ENCODE data around the gene TUBGCP6. TPM values are rescaled to one million over a fixed set of nuclear protein-coding genes. Genes with fewer than 3 reads are reported as not detected.

The TUBGCP6 gene
- polyA plus RNA-seq, 1 donor: 27.3 TPM

GRCh38 chr22:50182176-50183081 lies 62.4 kb downstream of the TUBGCP6 start:
- no peak for DNase-seq (ENCODE audit: low read depth)

GRCh38 chr22:50180727-50181521 lies 63.9 kb downstream of the TUBGCP6 start:
- no peak for DNase-seq (ENCODE audit: low read depth)

GRCh38 chr22:50179937-50180726 lies 64.7 kb downstream of the TUBGCP6 start:
- no peak for DNase-seq (ENCODE audit: low read depth)

GRCh38 chr22:50178871-50179869 lies 65.7 kb downstream of the TUBGCP6 start:
- DNase-seq (ENCODE audit: low read depth): no peak

GRCh38 chr22:50178471-50178864 lies 66.4 kb downstream of the TUBGCP6 start:
- no peak for DNase-seq (ENCODE audit: low read depth)

GRCh38 chr22:50177537-50178470 lies 67.0 kb downstream of the TUBGCP6 start:
- DNase-seq (ENCODE audit: low read depth): no peak

GRCh38 chr22:50176850-50177536 lies 67.8 kb downstream of the TUBGCP6 start:
- DNase-seq (ENCODE audit: low read depth): no peak

- no peak for DNase-seq (ENCODE audit: low read depth)
These were observed 68.6 kb downstream of the TUBGCP6 start for GRCh38 chr22:50175921-50176849.

- no peak for DNase-seq (ENCODE audit: low read depth)
These were observed 69.7 kb downstream of the TUBGCP6 start for GRCh38 chr22:50175191-50175461.

GRCh38 chr22:50174382-50175190 lies 70.2 kb downstream of the TUBGCP6 start:
- DNase-seq (ENCODE audit: low read depth): no peak

GRCh38 chr22:50173983-50174355 lies 70.9 kb downstream of the TUBGCP6 start:
- no peak for DNase-seq (ENCODE audit: low read depth)

GRCh38 chr22:50173311-50173982 lies 71.4 kb downstream of the TUBGCP6 start:
- DNase-seq (ENCODE audit: low read depth): no peak

GRCh38 chr22:50171965-50172421 lies 72.8 kb downstream of the TUBGCP6 start:
- DNase-seq (ENCODE audit: low read depth): no peak

- DNase-seq (ENCODE audit: low read depth): no peak
These were observed 73.4 kb downstream of the TUBGCP6 start for GRCh38 chr22:50171319-50171964.

GRCh38 chr22:50170453-50171318 lies 74.1 kb downstream of the TUBGCP6 start, which contains the start of gene PANX2:
Gene PANX2 (plus strand): TSS chr22:50170731. CDS start chr22:50170731, 0 bp downstream.
- no peak for DNase-seq (ENCODE audit: low read depth)
